ENCODE data around the gene NR2E1. TPM values are rescaled to one million over a fixed set of nuclear protein-coding genes. Genes with fewer than 3 reads are reported as not detected.

The NR2E1 gene
- total and polyA plus RNA-seq, 2 experiments from 2014 or later, result not detected

GRCh38 chr6:108130262-108130661 is 35.6 kb upstream of the NR2E1 start:
- Histone ChIP-seq H2AFZ (no peak overlapping the region), H3K9me3 (ENCODE audit: low read depth) (no peaks in the 10 kb centered on the region), H3F3A (ENCODE audit: insufficient read depth) (0 out of 2 replicates have a peak, but pooled peaks cover 4% of the 10 kb centered on the region), H3K4me2 (ENCODE audit: unreplicated experiment) (no peak overlapping the region), H4K20me1 (ENCODE audit: insufficient read depth) (no peaks in the 10 kb centered on the region), H3K36me3 (ENCODE audit: low read depth) (no peaks in the 10 kb centered on the region), H3K27ac (no peak overlapping the region), H3K27me3 (replicated peaks; ENCODE audit: insufficient read depth) (peaks cover 42% of the 10 kb centered on the region), H3K4me3 (no peak overlapping the region), H3K4me1 (ENCODE audit: insufficient read depth) (peaks cover 5% of the 10 kb centered on the region; the same call in 1 of the 2 replicates), H3K79me2 (ENCODE audit: insufficient read depth) (no peaks in the 10 kb centered on the region), H3K9me2 (ENCODE audit: insufficient read depth) (no peaks in the 10 kb centered on the region), H3K9ac (no peak overlapping the region)
- TF ChIP-seq EZH2 (IDR thresholded peaks at IDR 0.05; ENCODE audit: insufficient read depth, poor library complexity, severe bottlenecking) (no peak), EZH2phosphoT487 (IDR thresholded peaks at IDR 0.05; ENCODE audit: insufficient read depth, low read depth) (no peak)
- DNase-seq, result no peak
- in situ Hi-C loops (cut with MboI), result no loop called here

GRCh38 chr6:108132863-108133262 is 33.0 kb upstream of the NR2E1 start:
- peaks cover 33% of the 10 kb centered on the region; the same call in 1 of the 2 replicates for H3K27me3 ChIP-seq (replicated peaks; ENCODE audit: insufficient read depth)

GRCh38 chr6:108133594-108134179 is 32.1 kb upstream of the NR2E1 start:
- Histone ChIP-seq H3K27ac (0 out of 2 replicates have a peak overlapping the region, but pooled peaks have one; percentile 3), H3K9me2 (ENCODE audit: insufficient read depth) (no peaks in the 10 kb centered on the region), H3K27me3 (replicated peaks; ENCODE audit: insufficient read depth) (peaks cover 28% of the 10 kb centered on the region; the same call in 1 of the 2 replicates), H3K79me2 (ENCODE audit: insufficient read depth) (no peaks in the 10 kb centered on the region), H3K4me2 (ENCODE audit: unreplicated experiment) (peak overlapping the region; percentile 79), H2AFZ (peak overlapping the region; percentile 85), H3K9me3 (ENCODE audit: low read depth) (no peaks in the 10 kb centered on the region), H3K36me3 (ENCODE audit: low read depth) (no peaks in the 10 kb centered on the region), H3F3A (ENCODE audit: insufficient read depth) (0 out of 2 replicates have a peak, but pooled peaks cover 4% of the 10 kb centered on the region), H3K4me1 (ENCODE audit: insufficient read depth) (peaks cover 5% of the 10 kb centered on the region; the same call in 1 of the 2 replicates), H3K9ac (peak overlapping the region; percentile 58), H3K4me3 (peak overlapping the region; percentile 68), H4K20me1 (ENCODE audit: insufficient read depth) (no peaks in the 10 kb centered on the region)
- in situ Hi-C loops (cut with MboI), result no loop called here
- 7 to 11% methylated on average over 27 to 36 of the region's 36 CpGs for WGBS, 2 experiments (ENCODE audit: low coverage in 1 of 2, low lambda C conversion rate in 2 of 2, missing lambda C conversion rate in 2 of 2)
- TF ChIP-seq EZH2phosphoT487 (IDR thresholded peaks at IDR 0.05; ENCODE audit: insufficient read depth, low read depth) (no peak), EZH2 (IDR thresholded peaks at IDR 0.05; ENCODE audit: insufficient read depth, poor library complexity, severe bottlenecking) (no peak)
- DNase-seq, result peak; percentile 87

More at GRCh38 chr6:108132863-108133262, 33.0 kb upstream of the NR2E1 start:
- Histone ChIP-seq H3K36me3 (ENCODE audit: low read depth) (no peaks in the 10 kb centered on the region), H3K79me2 (ENCODE audit: insufficient read depth) (no peaks in the 10 kb centered on the region), H3K9ac (no peak overlapping the region), H2AFZ (no peak overlapping the region), H3K4me1 (ENCODE audit: insufficient read depth) (peaks cover 5% of the 10 kb centered on the region; the same call in 1 of the 2 replicates), H3K4me3 (no peak overlapping the region), H3K27ac (no peak overlapping the region), H3K9me2 (ENCODE audit: insufficient read depth) (no peaks in the 10 kb centered on the region), H4K20me1 (ENCODE audit: insufficient read depth) (no peaks in the 10 kb centered on the region), H3F3A (ENCODE audit: insufficient read depth) (0 out of 2 replicates have a peak, but pooled peaks cover 4% of the 10 kb centered on the region), H3K4me2 (ENCODE audit: unreplicated experiment) (no peak overlapping the region), H3K9me3 (ENCODE audit: low read depth) (no peaks in the 10 kb centered on the region)
- 84 to 87% methylated on average over 4 of the region's 4 CpGs for WGBS, 2 experiments (ENCODE audit: low coverage in 1 of 2, low lambda C conversion rate in 2 of 2, missing lambda C conversion rate in 2 of 2)
- TF ChIP-seq EZH2phosphoT487 (IDR thresholded peaks at IDR 0.05; ENCODE audit: insufficient read depth, low read depth) (no peak), EZH2 (IDR thresholded peaks at IDR 0.05; ENCODE audit: insufficient read depth, poor library complexity, severe bottlenecking) (no peak)
- no peak for DNase-seq
- in situ Hi-C loops (cut with MboI), result no loop called here

GRCh38 chr6:108134213-108134970 is 31.4 kb upstream of the NR2E1 start:
- peaks cover 5% of the 10 kb centered on the region; the same call in 1 of the 2 replicates for H3K4me1 ChIP-seq (ENCODE audit: insufficient read depth)
- no peaks in the 10 kb centered on the region for H3K9me3 ChIP-seq (ENCODE audit: low read depth)
- no peak for DNase-seq
- no peaks in the 10 kb centered on the region for H3K36me3 ChIP-seq (ENCODE audit: low read depth)
- in situ Hi-C loops (cut with MboI), result no loop called here
- H3K27ac ChIP-seq, result no peak overlapping the region
- peak overlapping the region; percentile 68 for H3K4me3 ChIP-seq
- H4K20me1 ChIP-seq (ENCODE audit: insufficient read depth), result no peaks in the 10 kb centered on the region
- H3K27me3 ChIP-seq (replicated peaks; ENCODE audit: insufficient read depth), result peaks cover 27% of the 10 kb centered on the region; the same call in 1 of the 2 replicates
- H3K9ac ChIP-seq, result 0 out of 2 replicates have a peak overlapping the region, but pooled peaks have one; percentile 58
- H3F3A ChIP-seq (ENCODE audit: insufficient read depth), result 0 out of 2 replicates have a peak, but pooled peaks cover 4% of the 10 kb centered on the region
- 48 to 51% methylated on average over 18 of the region's 18 CpGs for WGBS, 2 experiments (ENCODE audit: low coverage in 1 of 2, low lambda C conversion rate in 2 of 2, missing lambda C conversion rate in 2 of 2)
- H3K4me2 ChIP-seq (ENCODE audit: unreplicated experiment), result peak overlapping the region; percentile 79
- H2AFZ ChIP-seq, result peak overlapping the region; percentile 85
- no peaks in the 10 kb centered on the region for H3K9me2 ChIP-seq (ENCODE audit: insufficient read depth)
- TF ChIP-seq EZH2phosphoT487 (IDR thresholded peaks at IDR 0.05; ENCODE audit: insufficient read depth, low read depth) (no peak), EZH2 (IDR thresholded peaks at IDR 0.05; ENCODE audit: insufficient read depth, poor library complexity, severe bottlenecking) (no peak)
- no peaks in the 10 kb centered on the region for H3K79me2 ChIP-seq (ENCODE audit: insufficient read depth)
